IMR-90 (cell line): Measurements from ENCODE around the gene CFL2. TPM values are rescaled to one million over a fixed set of nuclear protein-coding genes. Genes with fewer than 3 reads are reported as not detected.

Experiments
- ATAC-seq: fragments of 200-7000 bp; cut with Tn5 transposase; 2 replicates; pipeline ENCODE4 v1.9.1; 2020; ENCODE audit warnings: low read depth, mild to moderate bottlenecking, moderate library complexity
- BruUV-seq: library from RNA; stranded (reverse); fragments of 400-500 nt; replicated peaks from 2 replicates; lab custom pipeline; 2021; lab: Mats Ljungman, UMichigan
- CTCF ChIA-PET: fragments of 300-600 bp; formaldehyde crosslinking; extraction: SDS; loops from one replicate; lab custom pipeline; 2021; ENCODE audit warnings: antibody characterized with exemption; lab: Yijun Ruan, JAX
- POLR2A ChIA-PET: fragments of 300-600 bp; sonication (Branson Sonifier 250); formaldehyde crosslinking; loops from one replicate; lab custom pipeline; 2022; ENCODE audit warnings: antibody characterized with exemption; ENCODE audit not compliant: unreplicated experiment; lab: Charles Lee
- DNase-seq: peaks from one replicate; pipeline ENCODE4 v3.0.0; 2013
- H2AFZ ChIP-seq: replicated peaks from 2 replicates; pipeline ENCODE3; 2013; ENCODE audit warnings: low read length, mild to moderate bottlenecking; ENCODE audit not compliant: poor library complexity
- H2AK5ac ChIP-seq: 2 replicates; pipeline ENCODE4 v1.6.1; 2013; ENCODE audit warnings: low read depth, low read length, inconsistent platforms
- H2AK9ac ChIP-seq: replicated peaks from 2 replicates; pipeline ENCODE3; 2013; ENCODE audit warnings: mild to moderate bottlenecking, low read depth, low read length, moderate library complexity; ENCODE audit not compliant: poor library complexity
- H2BK120ac ChIP-seq: 2 replicates; pipeline ENCODE4 v1.6.1; 2013; ENCODE audit warnings: low read depth, low read length, inconsistent platforms
- H2BK15ac ChIP-seq: 3 replicates; pipeline ENCODE4 v1.6.1; 2013; ENCODE audit warnings: low read depth, low read length, inconsistent platforms
- H2BK20ac ChIP-seq: 2 replicates; pipeline ENCODE4 v1.6.1; 2013; ENCODE audit warnings: low read depth, mild to moderate bottlenecking, inconsistent platforms, low read length, moderate library complexity
- H2BK5ac ChIP-seq: 2 replicates; pipeline ENCODE4 v1.6.1; 2013; ENCODE audit warnings: mild to moderate bottlenecking, low read depth, low read length, inconsistent platforms; ENCODE audit not compliant: poor library complexity, severe bottlenecking
- H3K14ac ChIP-seq: replicated peaks from 2 replicates; pipeline ENCODE4 v1.6.1; 2013; ENCODE audit warnings: low read depth, low read length, inconsistent platforms
- H3K18ac ChIP-seq: 2 replicates; pipeline ENCODE4 v1.6.1; 2013; ENCODE audit warnings: low read depth, low read length, control low read depth
- H3K23ac ChIP-seq: 2 replicates; pipeline ENCODE4 v1.6.1; 2013; ENCODE audit warnings: low read depth, low read length, inconsistent platforms
- H3K27ac ChIP-seq: 2 replicates; pipeline ENCODE4 v1.5.1; 2013; ENCODE audit warnings: mild to moderate bottlenecking, control low read depth, low read length; ENCODE audit not compliant: insufficient read depth
- H3K27me3 ChIP-seq: 2 replicates; pipeline ENCODE4 v1.6.1; 2013; ENCODE audit warnings: low read length; ENCODE audit not compliant: control insufficient read depth, insufficient read depth
- H3K36me3 ChIP-seq: 2 replicates; pipeline ENCODE4 v1.6.1; 2013; ENCODE audit warnings: low read length, mixed read lengths; ENCODE audit not compliant: control insufficient read depth, insufficient read depth
- H3K4ac ChIP-seq: 2 replicates; pipeline ENCODE4 v1.6.1; 2013; ENCODE audit warnings: low read depth, low read length, inconsistent platforms
- H3K4me1 ChIP-seq: 2 replicates; pipeline ENCODE4 v1.6.1; 2013; ENCODE audit warnings: low read length, mixed read lengths; ENCODE audit not compliant: control insufficient read depth, insufficient read depth
- H3K4me2 ChIP-seq: 2 replicates; pipeline ENCODE4 v1.6.1; 2013; ENCODE audit warnings: low read depth, mild to moderate bottlenecking, control low read depth, low read length, moderate library complexity
- H3K4me3 ChIP-seq: 2 replicates; pipeline ENCODE4 v1.5.1; 2013; ENCODE audit warnings: low read depth, mild to moderate bottlenecking, control low read depth, low read length, moderate library complexity; ENCODE audit not compliant: insufficient read depth
- H3K56ac ChIP-seq: 2 replicates; pipeline ENCODE4 v1.6.1; 2013; ENCODE audit warnings: low read length, inconsistent platforms; ENCODE audit not compliant: insufficient read depth; ENCODE audit errors: extremely low read depth
- H3K79me1 ChIP-seq, 2 experiments: 2 replicates each; pipeline ENCODE4 v1.6.1; 2013; ENCODE audit warnings: low read length in 2 of 2, inconsistent platforms in 1 of 2, low read depth in 1 of 2
- H3K9ac ChIP-seq: 2 replicates; pipeline ENCODE4 v1.6.1; 2013; ENCODE audit warnings: low read depth, low read length, control low read depth
- H3K9me1 ChIP-seq: 2 replicates; pipeline ENCODE4 v1.6.1; 2013; ENCODE audit warnings: low read length, inconsistent platforms; ENCODE audit not compliant: insufficient read depth
- H3K9me3 ChIP-seq: 2 replicates; pipeline ENCODE4 v1.6.1; 2013; ENCODE audit warnings: low read length; ENCODE audit not compliant: control insufficient read depth, insufficient read depth
- H4K20me1 ChIP-seq: 2 replicates; pipeline ENCODE4 v1.6.1; 2013; ENCODE audit warnings: low read length, inconsistent platforms; ENCODE audit not compliant: insufficient read depth
- H4K5ac ChIP-seq: 2 replicates; pipeline ENCODE4 v1.6.1; 2013; ENCODE audit warnings: mild to moderate bottlenecking, low read depth, low read length, control low read depth
- H4K8ac ChIP-seq, 2 experiments: 2 replicates each; pipeline ENCODE4 v1.6.1; 2013; ENCODE audit warnings: low read depth in 2 of 2, low read length in 2 of 2, control low read depth in 1 of 2, inconsistent platforms in 1 of 2
- H4K91ac ChIP-seq: 2 replicates; pipeline ENCODE4 v1.6.1; 2013; ENCODE audit warnings: low read depth, low read length, inconsistent platforms; ENCODE audit not compliant: insufficient read depth
- BHLHE40 ChIP-seq: fragments of 150-350 bp; IDR thresholded peaks from 2 replicates; pipeline ENCODE4 v1.6.1; 2016; ENCODE audit warnings: mild to moderate bottlenecking, low read depth, low read length
- ELK1 ChIP-seq: fragments of 150-350 bp; IDR thresholded peaks from 2 replicates; pipeline ENCODE4 v1.6.1; 2016; ENCODE audit warnings: low read depth, mild to moderate bottlenecking, low read length, moderate library complexity, borderline replicate concordance
- NFE2L2 ChIP-seq: fragments of 150-350 bp; IDR thresholded peaks from 2 replicates; pipeline ENCODE4 v1.6.1; 2016; ENCODE audit warnings: low read depth, mild to moderate bottlenecking, low read length
- POLR2A ChIP-seq: IDR thresholded peaks from 2 replicates; pipeline ENCODE4 v1.6.1; 2012; ENCODE audit warnings: mild to moderate bottlenecking, low read depth, low read length
- RCOR1 ChIP-seq: IDR thresholded peaks from 2 replicates; pipeline ENCODE4 v1.6.1; 2012; ENCODE audit warnings: mild to moderate bottlenecking, low read length, improper control_type of control experiment; ENCODE audit not compliant: insufficient replicate concordance
- SMC3 ChIP-seq: fragments of 150-350 bp; IDR thresholded peaks from 2 replicates; pipeline ENCODE4 v1.6.1; 2016; ENCODE audit warnings: low read depth, mild to moderate bottlenecking, antibody characterized with exemption, low read length, moderate library complexity
- WGBS, 2 experiments: methylation state at CpG; one replicate each; pipeline versions ENCODE4 v1.1.5 to v1.1.7; 2013; ENCODE audit warnings: missing lambda C conversion rate in 2 of 2; ENCODE audit not compliant: insufficient read length in 1 of 2; ENCODE audit errors: extremely low coverage in 2 of 2; 5-methylcytosine and 5-hydroxymethylcytosine counted together
- dilution Hi-C: fragments of 300-500 bp; cut with HindIII; formaldehyde crosslinking; loops from one replicate; pipeline ENCODE4 v1.14.3; 2018; ENCODE audit warnings: low sequenced_read_pairs; ENCODE audit not compliant: unreplicated experiment
- in situ Hi-C: fragments of 300-500 bp; cut with MboI; formaldehyde crosslinking; loops from 3 replicates; pipeline ENCODE4 v1.14.3; 2019; ENCODE audit warnings: low sequenced_read_pairs, inconsistent platforms, mixed read lengths
- intact Hi-C: fragments of 100-400 bp; cut with micrococcal nuclease; formaldehyde crosslinking; loops from 2 replicates; pipeline ENCODE4 v1.10.0; 2022
- polyA plus RNA-seq, 3 experiments: library from polyadenylated mRNA; depleted of rRNA; stranded (reverse); fragments of >200 nt; gene quantifications; 2 replicates each; pipeline ENCODE4 v1.2.3, GENCODE V29; 2012; ENCODE audit warnings: low replicate concordance in 1 of 3
- total RNA-seq: library from RNA; depleted of rRNA; stranded (reverse); fragments of >200 nt; gene quantifications from 2 replicates; pipeline ENCODE4 v1.2.3, GENCODE V29; 2012

Gene CFL2
- total and polyA plus RNA-seq, 2 of the 4 experiments (the other 2 are of a cell fraction): 106 to 151 TPM

GRCh38 chr14:34668111-34668510, 46.3 kb downstream of the CFL2 start:
- in situ Hi-C loops: loop anchor here (25.0 kb wide), 1 partner anchor 744 kb away; the partner anchor contains the start of gene NFKBIA
- Histone ChIP-seq H4K20me1 (no peaks in the 10 kb centered on the region), H2BK20ac (peak overlapping the region; percentile 38; the same call in 1 of the 2 replicates), H3K4me1 (peaks cover 3% of the 10 kb centered on the region; the same call in 1 of the 2 replicates), H3K56ac (no peak overlapping the region), H2BK120ac (peak overlapping the region; percentile 47), H2AK5ac (peak overlapping the region; percentile 84), H2BK5ac (no peak overlapping the region), H3K27me3 (no peaks in the 10 kb centered on the region), H4K8ac (peak overlapping the region in 1 of 2 experiments; percentile 47; a peak in 2 of 4 replicates), H3K18ac (no peak overlapping the region), H3K4me2 (no peak overlapping the region), H2AK9ac (peak overlapping the region; percentile 78), H3K36me3 (no peaks in the 10 kb centered on the region), H4K5ac (no peak overlapping the region), H4K91ac (0 out of 2 replicates have a peak overlapping the region, but pooled peaks have one; percentile 13), H2AFZ (peak overlapping the region; percentile 68), H2BK15ac (peak overlapping the region; percentile 67; the same call in 1 of the 3 replicates), H3K9ac (no peak overlapping the region), H3K14ac (no peak overlapping the region), H3K4ac (peak overlapping the region; percentile 34; the same call in 1 of the 2 replicates), H3K9me3 (no peaks in the 10 kb centered on the region), H3K27ac (no peak overlapping the region), H3K79me1 (0 out of 4 replicates have a peak, but pooled peaks cover 0 to 6% of the 10 kb centered on the region in 2 experiments), H3K23ac (no peak overlapping the region), H3K4me3 (no peak overlapping the region), H3K9me1 (peaks cover 15% of the 10 kb centered on the region; the same call in 1 of the 2 replicates)
- WGBS, 2 experiments: no CpG with 5 or more reads among the region's 2 CpGs
- dilution Hi-C loops: no loop called here
- no peak for ATAC-seq
- CTCF ChIA-PET: interaction anchor here (3.5 kb wide), 1 partner anchor 55 kb away, joined by 9 read pairs; no protein-coding TSS in a partner anchor
- BruUV-seq: no TSS peak
- POLR2A ChIA-PET: no interaction called here
- intact Hi-C loops: no loop called here
- DNase-seq: no peak
- TF ChIP-seq POLR2A (no peak), BHLHE40 (no peak), ELK1 (no peak), RCOR1 (no peak), NFE2L2 (no peak), SMC3 (no peak)
